HG02970 (cell line): Measurements from ENCODE around the gene NOD1.

ENCODE experiments used
- ATAC-seq: cut with Tn5 transposase; IDR thresholded peaks from one replicate; pipeline ENCODE4 v1.9.1; 2021; ENCODE audit warnings: mild to moderate bottlenecking, moderate library complexity, moderate number of reproducible peaks; ENCODE audit not compliant: unreplicated experiment, low FRiP score

The NOD1 gene

GRCh38 chr7:30450983-30451497 lies 27.5 kb downstream of the NOD1 start:
- no peak for ATAC-seq

- ATAC-seq = no peak
Observed at GRCh38 chr7:30450240-30450982, 28.2 kb downstream of the NOD1 start.

GRCh38 chr7:30448461-30449189 lies 30.0 kb downstream of the NOD1 start:
- no peak for ATAC-seq

GRCh38 chr7:30447466-30447865 lies 31.1 kb downstream of the NOD1 start:
- no peak for ATAC-seq

- ATAC-seq = no peak
Observed at GRCh38 chr7:30446266-30446665, 32.3 kb downstream of the NOD1 start.

- ATAC-seq = peak; percentile 91
Observed at GRCh38 chr7:30445770-30446169, 32.8 kb downstream of the NOD1 start.

GRCh38 chr7:30437823-30438574 lies 40.6 kb downstream of the NOD1 start:
- ATAC-seq = no peak

GRCh38 chr7:30436518-30436917 lies 42.1 kb downstream of the NOD1 start:
- ATAC-seq = no peak

GRCh38 chr7:30436046-30436445 lies 42.5 kb downstream of the NOD1 start:
- no peak for ATAC-seq

GRCh38 chr7:30434140-30434799 lies 44.3 kb downstream of the NOD1 start:
- no peak for ATAC-seq

- ATAC-seq = no peak
Observed at GRCh38 chr7:30433506-30433905, 45.1 kb downstream of the NOD1 start.

GRCh38 chr7:30433082-30433481 lies 45.5 kb downstream of the NOD1 start:
- ATAC-seq = no peak

- ATAC-seq = no peak
Observed at GRCh38 chr7:30430777-30431176, 47.8 kb downstream of the NOD1 start.

GRCh38 chr7:30430276-30430675 lies 48.3 kb downstream of the NOD1 start:
- no peak for ATAC-seq

GRCh38 chr7:30429156-30429530 lies 49.4 kb downstream of the NOD1 start:
- no peak for ATAC-seq

- no peak for ATAC-seq
Observed at GRCh38 chr7:30428246-30429155, 50.1 kb downstream of the NOD1 start.

GRCh38 chr7:30427296-30428070 lies 51.1 kb downstream of the NOD1 start:
- ATAC-seq = no peak

GRCh38 chr7:30424506-30424905 lies 54.1 kb downstream of the NOD1 start:
- ATAC-seq = no peak
